ENCODE results near the gene TTYH3. TPM values are rescaled to one million over a fixed set of nuclear protein-coding genes. Genes with fewer than 3 reads are reported as not detected.

Gene TTYH3
- polyA plus RNA-seq, 1 donor (not counting 4 experiments of a cell fraction or from before 2014, with no cell fraction given), result 8.5 TPM

DNA sequence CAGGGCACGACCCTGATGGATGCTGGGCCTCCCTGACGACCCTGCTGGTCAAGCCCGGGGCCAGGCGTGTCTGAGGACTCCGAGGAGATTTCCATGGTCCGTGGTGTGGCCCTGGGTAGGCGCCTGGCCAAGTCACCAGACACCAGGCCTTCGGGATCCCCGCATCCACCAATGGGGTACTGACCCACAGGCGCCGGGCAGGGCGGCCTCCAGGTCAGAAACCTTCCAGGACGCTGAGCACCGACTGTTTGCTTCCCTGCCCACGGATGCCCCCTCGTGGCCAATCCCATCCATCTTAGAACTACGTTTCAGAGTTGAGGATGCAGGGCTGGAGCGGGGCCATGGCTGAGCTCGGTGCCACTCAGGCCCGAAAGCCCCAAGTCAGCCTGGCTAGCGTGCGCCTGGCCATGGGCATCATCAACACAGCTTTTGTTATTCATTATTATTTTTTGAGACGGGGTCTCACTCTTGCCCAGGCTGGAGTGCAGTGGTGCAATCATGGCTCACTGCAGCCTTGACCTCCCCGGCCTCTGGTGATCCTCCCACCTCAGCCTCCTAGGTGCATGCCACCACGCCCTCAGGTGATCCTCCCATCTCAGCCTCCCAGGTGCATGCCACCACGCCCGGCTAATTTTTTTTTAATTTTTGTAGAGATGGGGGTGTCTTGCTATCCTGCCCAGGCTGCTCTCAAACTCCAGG lies 49.2 kb downstream of the TTYH3 start:
- DNase-seq (ENCODE audit: low read depth, low spot score) (peak; percentile 13), FAIRE-seq (peak; percentile 64)
- Histone ChIP-seq H4K20me1 (ENCODE audit: control insufficient read depth, extremely low read depth, insufficient read depth, low read length) (peaks cover 2% of the 10 kb centered on the region), H3K9ac (ENCODE audit: control insufficient read depth, extremely low read depth, insufficient read depth, low read length) (no peak overlapping the region), H3K36me3 (ENCODE audit: control insufficient read depth in 2 of 2, extremely low read depth in 1 of 2, insufficient read depth in 2 of 2, low read length in 2 of 2) (no peaks in the 10 kb centered on the region), H3K27ac (ENCODE audit: control insufficient read depth, insufficient read depth, low read length) (no peak overlapping the region), H3K9me3 (ENCODE audit: control insufficient read depth, low read depth, low read length) (no peaks in the 10 kb centered on the region), H3K4me1 (ENCODE audit: control insufficient read depth, extremely low read depth, insufficient read depth, low read length) (no peaks in the 10 kb centered on the region), H3K4me2 (ENCODE audit: control insufficient read depth, extremely low read depth, insufficient read depth, low read depth, low read length) (no peak overlapping the region), H3K79me2 (ENCODE audit: control insufficient read depth, insufficient read depth, low read length) (no peaks in the 10 kb centered on the region), H3K27me3 (ENCODE audit: control insufficient read depth, extremely low read depth, insufficient read depth, low read length) (peaks cover 22% of the 10 kb centered on the region), H3K4me3 (ENCODE audit: control insufficient read depth in 2 of 3, extremely low read depth in 1 of 3, insufficient read depth in 2 of 3, low read depth in 1 of 3, low read length in 3 of 3) (no peak overlapping the region), H3K9me1 (ENCODE audit: control insufficient read depth, extremely low read depth, insufficient read depth, low read length) (no peaks in the 10 kb centered on the region), H2AFZ (ENCODE audit: control insufficient read depth, low read length) (no peak overlapping the region)
- dilution Hi-C loops (cut with MboI; ENCODE audit: extremely low pct_ligation_motif_present, low sequenced_read_pairs), result no loop called here
- TF ChIP-seq CTCF (optimal IDR thresholded peaks at IDR 0.05 in 1 of 3, IDR thresholded peaks at IDR 0.05 in 1 of 3, conservative IDR thresholded peaks at IDR 0.05 in 1 of 3; ENCODE audit: extremely low read depth in 1 of 3, insufficient read depth in 2 of 3, low read length in 3 of 3), result peak; percentile 62 to 93 (median 82)
- no peak for TF ChIP-seq EZH2 (IDR thresholded peaks at IDR 0.05; ENCODE audit: low read length)

- Histone ChIP-seq H4K20me1 (ENCODE audit: control insufficient read depth, extremely low read depth, insufficient read depth, low read length) (peaks cover 2% of the 10 kb centered on the region), H3K4me3 (ENCODE audit: control insufficient read depth in 2 of 3, extremely low read depth in 1 of 3, insufficient read depth in 2 of 3, low read depth in 1 of 3, low read length in 3 of 3) (no peak overlapping the region), H3K4me1 (ENCODE audit: control insufficient read depth, extremely low read depth, insufficient read depth, low read length) (no peaks in the 10 kb centered on the region), H2AFZ (ENCODE audit: control insufficient read depth, low read length) (no peak overlapping the region), H3K27me3 (ENCODE audit: control insufficient read depth, extremely low read depth, insufficient read depth, low read length) (peaks cover 29% of the 10 kb centered on the region), H3K79me2 (ENCODE audit: control insufficient read depth, insufficient read depth, low read length) (no peaks in the 10 kb centered on the region), H3K36me3 (ENCODE audit: control insufficient read depth in 2 of 2, extremely low read depth in 1 of 2, insufficient read depth in 2 of 2, low read length in 2 of 2) (no peaks in the 10 kb centered on the region), H3K9me1 (ENCODE audit: control insufficient read depth, extremely low read depth, insufficient read depth, low read length) (no peaks in the 10 kb centered on the region), H3K9ac (ENCODE audit: control insufficient read depth, extremely low read depth, insufficient read depth, low read length) (no peak overlapping the region), H3K9me3 (ENCODE audit: control insufficient read depth, low read depth, low read length) (no peaks in the 10 kb centered on the region), H3K27ac (ENCODE audit: control insufficient read depth, insufficient read depth, low read length) (no peak overlapping the region), H3K4me2 (ENCODE audit: control insufficient read depth, extremely low read depth, insufficient read depth, low read depth, low read length) (no peak overlapping the region)
- FAIRE-seq (no peak), DNase-seq (ENCODE audit: low read depth, low spot score) (no peak)
- TF ChIP-seq EZH2 (IDR thresholded peaks at IDR 0.05; ENCODE audit: low read length) (no peak), CTCF (optimal IDR thresholded peaks at IDR 0.05 in 1 of 3, IDR thresholded peaks at IDR 0.05 in 1 of 3, conservative IDR thresholded peaks at IDR 0.05 in 1 of 3; ENCODE audit: extremely low read depth in 1 of 3, insufficient read depth in 2 of 3, low read length in 3 of 3) (no peak)
- dilution Hi-C loops (cut with MboI; ENCODE audit: extremely low pct_ligation_motif_present, low sequenced_read_pairs), result no loop called here
These were observed 50.4 kb downstream of the TTYH3 start for GRCh38 chr7:2681929-2682799.
